Retinal pigment epithelial cell (primary cell): Measurements from ENCODE around the gene NUPR1.
"Not testable (repeated sequence)": the region's sequence is repeated elsewhere in the genome, so short reads cannot be mapped to it uniquely, and the experiment has no call there.

Experiments
- DNase-seq: peaks from one replicate; pipeline ENCODE4 v3.0.0-alpha.2; 2010; ENCODE audit warnings: low read depth
- H3K4me3 ChIP-seq: 2 replicates; pipeline ENCODE4 v1.5.1; 2011; ENCODE audit warnings: mild to moderate bottlenecking, low read length, control low read depth, moderate library complexity
- TF ChIP-seq, protein P1 (sequence below): conservative IDR thresholded peaks from 2 replicates; pipeline ENCODE4 v1.5.1; 2011; ENCODE audit warnings: low read depth, low read length, control low read depth, inconsistent platforms

NUPR1 gene

DNA sequence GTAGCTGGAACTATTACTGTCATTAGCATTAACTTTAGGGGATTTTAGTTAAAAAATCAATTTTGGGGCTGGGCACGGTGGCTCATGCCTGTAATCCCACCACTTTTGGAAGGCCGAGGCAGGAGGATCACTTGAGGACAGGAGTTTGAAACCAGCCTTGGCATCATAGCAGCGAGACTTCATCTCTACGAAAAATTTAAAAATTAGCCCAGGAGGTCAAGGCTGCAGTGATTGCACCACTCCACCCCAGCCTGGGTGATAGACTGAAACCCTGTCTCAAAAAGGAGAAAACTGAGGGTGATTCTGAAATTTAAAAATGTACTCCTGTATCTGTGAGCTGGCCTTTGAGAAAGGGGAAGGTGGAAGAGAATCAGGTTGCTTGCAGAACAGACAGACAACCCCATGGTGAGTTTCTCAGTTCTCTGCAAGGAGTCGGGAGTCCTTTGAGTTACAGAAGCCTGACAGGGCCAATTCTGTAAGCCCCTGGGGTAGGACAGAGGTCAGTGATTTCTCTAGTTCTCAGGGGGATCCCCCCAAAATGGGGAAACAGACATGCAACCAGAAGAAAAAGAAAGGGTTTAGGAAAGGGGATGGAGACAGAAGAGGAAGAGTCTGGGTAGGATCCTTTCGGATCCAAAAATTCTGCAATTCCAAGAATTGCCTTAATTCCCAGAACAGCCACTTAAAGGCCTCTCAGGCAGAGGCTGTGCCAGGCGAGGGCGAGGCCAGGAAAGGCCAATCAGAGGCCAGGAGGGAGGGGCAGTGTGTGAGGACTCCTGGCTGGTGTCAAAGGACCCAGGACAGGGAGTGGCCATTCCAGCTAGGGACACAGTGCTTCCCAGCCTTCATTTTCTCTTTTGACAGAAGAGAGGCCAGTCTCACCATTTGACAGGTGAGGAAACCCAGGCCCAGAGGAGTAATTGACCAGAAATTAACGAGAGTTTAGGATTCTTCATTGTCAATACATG lies 6.7 kb downstream of the NUPR1 start:
- TF ChIP-seq, protein P1, sequence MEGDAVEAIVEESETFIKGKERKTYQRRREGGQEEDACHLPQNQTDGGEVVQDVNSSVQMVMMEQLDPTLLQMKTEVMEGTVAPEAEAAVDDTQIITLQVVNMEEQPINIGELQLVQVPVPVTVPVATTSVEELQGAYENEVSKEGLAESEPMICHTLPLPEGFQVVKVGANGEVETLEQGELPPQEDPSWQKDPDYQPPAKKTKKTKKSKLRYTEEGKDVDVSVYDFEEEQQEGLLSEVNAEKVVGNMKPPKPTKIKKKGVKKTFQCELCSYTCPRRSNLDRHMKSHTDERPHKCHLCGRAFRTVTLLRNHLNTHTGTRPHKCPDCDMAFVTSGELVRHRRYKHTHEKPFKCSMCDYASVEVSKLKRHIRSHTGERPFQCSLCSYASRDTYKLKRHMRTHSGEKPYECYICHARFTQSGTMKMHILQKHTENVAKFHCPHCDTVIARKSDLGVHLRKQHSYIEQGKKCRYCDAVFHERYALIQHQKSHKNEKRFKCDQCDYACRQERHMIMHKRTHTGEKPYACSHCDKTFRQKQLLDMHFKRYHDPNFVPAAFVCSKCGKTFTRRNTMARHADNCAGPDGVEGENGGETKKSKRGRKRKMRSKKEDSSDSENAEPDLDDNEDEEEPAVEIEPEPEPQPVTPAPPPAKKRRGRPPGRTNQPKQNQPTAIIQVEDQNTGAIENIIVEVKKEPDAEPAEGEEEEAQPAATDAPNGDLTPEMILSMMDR = no peak
- H3K4me3 ChIP-seq = no peak overlapping the region
- no peak for DNase-seq

DNA sequence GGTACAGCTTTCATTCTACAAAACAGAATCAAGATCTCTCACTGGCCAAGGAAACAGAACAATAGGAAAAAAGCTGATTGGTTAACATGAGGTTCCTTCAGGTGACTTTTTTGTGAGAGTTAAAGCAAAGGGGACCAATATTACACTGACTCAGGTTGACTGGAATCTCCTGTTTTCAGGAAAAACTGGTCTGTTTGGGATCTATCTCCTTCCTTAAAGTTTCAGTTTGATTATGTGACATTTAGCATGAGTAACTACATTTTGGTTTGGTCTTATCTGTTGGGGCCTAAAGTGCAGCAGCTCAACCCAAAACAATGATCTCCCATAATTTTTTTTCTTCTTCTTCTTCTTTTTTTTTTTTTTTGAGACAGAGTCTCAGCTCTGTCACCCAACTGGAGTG lies 9.7 kb downstream of the NUPR1 start:
- no peak overlapping the region for H3K4me3 ChIP-seq
- TF ChIP-seq, protein P1 = no peak
- no peak for DNase-seq

DNA sequence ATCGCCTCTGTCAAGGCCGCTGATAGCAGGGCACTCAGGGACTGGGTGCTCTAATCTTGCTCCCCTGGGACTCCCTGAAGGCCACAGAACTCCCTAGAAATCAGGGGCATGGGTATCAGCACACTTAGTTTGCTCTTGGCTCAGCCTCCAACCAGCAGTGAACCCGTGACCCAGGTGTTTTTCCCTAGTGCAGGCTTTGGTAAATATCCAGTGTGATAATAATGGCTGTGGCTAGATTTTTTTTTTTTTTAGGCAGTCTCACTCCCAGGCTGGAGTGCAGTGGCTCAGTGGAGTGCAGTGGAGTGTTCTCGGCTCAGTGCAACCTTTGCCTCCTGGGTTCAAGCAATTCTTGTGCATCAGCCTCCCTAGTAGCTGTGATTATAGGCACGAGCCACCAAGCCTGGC lies 10.3 kb downstream of the NUPR1 start:
- DNase-seq = no peak
- TF ChIP-seq, protein P1 = no peak
- H3K4me3 ChIP-seq = no peak overlapping the region

DNA sequence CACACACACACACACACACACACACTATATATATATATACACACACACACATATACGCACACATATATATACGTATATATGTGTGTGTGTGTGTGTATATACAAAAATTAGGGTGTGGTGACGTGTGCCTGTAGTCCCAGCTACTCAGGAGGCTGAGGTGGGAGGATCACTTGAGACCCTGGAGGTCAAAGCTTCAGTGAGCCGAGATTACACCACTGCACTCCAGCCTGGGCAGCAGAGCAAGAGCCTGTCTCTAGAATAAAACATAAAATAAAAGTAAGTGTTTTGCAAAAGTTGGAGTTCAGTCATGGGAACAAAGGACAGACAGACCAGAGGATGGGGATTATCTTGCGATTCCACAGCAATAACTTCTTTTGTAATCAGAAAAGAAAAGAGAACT lies 10.8 kb downstream of the NUPR1 start:
- no peak for DNase-seq
- no peak overlapping the region for H3K4me3 ChIP-seq
- TF ChIP-seq, protein P1 = no peak

DNA sequence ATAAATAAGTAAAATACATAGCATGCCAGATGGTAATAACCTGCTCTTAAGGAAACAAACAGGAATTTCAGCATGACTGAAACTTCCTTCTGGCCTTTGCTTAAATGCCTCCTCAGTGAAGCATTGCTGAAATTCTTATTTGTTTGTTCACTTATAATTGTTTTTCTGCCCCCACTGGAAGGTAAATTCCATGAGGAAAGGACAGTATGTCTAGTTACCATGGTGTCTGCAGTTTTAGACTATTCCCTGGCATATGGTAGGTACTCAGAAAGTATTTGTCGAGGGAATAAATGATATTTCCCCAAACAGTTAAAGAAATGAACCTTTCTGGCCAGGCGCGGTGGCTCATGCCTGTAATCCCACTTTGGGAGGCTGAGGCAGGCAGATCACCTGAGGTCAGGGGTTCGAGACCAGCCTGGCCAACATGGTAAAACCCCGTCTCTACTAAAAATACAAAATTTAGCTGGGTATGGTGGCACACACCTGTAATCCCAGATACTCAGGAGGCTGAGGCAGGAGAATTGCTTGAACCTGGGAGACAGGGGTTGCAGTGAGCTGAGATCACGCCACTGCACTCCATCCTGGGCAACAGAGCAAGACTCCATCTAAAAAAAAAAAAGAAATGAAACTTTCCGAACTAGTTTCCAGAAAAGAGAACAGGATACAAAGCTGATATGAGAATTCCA lies 11.5 kb downstream of the NUPR1 start:
- DNase-seq, H3K4me3 ChIP-seq: not testable (repeated sequence)

DNA sequence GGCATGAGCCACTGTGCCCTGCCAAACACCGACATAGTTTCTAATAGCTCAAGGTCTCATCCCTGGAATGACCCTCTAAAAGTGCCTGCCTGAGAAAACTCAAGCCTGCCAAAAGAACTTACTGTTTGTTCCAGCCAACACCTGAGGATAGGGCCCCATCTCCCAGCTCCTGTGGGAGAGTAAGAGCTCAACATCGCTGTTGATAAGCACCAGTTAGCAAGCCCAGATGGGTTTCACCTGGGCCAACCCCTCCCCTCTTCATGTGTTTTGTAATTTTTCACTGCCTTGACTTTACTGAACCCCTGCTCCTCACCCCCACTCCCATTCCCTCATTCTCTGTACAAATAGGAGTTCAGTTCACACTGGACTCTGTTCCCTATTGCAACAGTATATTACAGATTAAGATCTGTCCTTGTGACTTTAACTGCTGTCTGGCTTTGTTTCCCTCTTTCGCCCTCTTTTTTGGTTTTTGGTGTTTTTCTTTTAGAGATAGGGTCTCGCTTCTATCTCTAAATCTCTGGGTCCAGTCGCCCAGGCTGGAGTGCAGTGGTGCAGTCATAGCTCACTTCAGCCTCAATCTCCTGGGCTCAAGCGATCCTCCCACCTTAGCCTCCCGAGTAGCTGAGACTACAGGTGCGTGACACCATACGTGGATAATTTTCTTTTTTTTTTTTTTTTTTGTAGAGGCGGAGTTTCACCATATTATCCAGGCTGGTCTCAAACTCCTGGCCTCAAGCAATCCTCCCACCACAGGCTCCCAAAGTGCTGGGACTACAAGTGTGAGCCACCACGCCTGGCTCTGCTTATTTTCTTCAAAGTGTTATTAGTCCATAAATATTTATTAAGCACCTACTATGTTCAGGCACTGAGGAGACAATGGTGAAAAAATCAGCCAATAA lies 12.3 kb downstream of the NUPR1 start:
- DNase-seq = no peak
- no peak overlapping the region for H3K4me3 ChIP-seq
- TF ChIP-seq, protein P1 = no peak

DNA sequence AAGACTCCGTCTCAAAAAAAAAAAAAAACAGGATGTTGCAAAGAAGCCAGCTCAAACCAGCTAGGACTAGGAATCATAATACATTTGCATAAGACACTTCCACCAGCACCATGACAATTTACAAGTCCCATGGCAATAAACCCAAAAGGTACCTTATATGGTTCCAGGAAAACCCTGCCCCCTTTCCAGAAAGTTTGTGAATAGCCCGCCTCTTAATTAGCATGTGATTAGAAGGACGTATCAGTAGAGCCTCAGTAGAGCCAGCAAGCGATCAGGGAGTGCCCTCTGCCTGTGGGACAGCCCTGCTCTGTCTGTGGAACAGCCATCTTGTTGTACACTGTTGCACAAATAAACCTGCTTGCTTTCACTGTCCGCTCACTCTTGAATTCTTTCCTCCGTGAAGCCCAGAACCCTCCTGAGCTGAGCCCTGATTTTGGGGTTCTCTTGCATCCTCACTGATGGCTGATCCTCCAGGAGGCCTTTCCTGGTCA lies 14.0 kb downstream of the NUPR1 start:
- DNase-seq = no peak
- no peak overlapping the region for H3K4me3 ChIP-seq
- TF ChIP-seq, protein P1 = no peak
